AML-193 (cell line): ENCODE data around the gene BAIAP2.

Source experiments
- DNase-seq, 2 experiments: peaks; one replicate each; lab custom pipeline; 2025; lab: John Stamatoyannopoulos, UW

Gene BAIAP2

DNA sequence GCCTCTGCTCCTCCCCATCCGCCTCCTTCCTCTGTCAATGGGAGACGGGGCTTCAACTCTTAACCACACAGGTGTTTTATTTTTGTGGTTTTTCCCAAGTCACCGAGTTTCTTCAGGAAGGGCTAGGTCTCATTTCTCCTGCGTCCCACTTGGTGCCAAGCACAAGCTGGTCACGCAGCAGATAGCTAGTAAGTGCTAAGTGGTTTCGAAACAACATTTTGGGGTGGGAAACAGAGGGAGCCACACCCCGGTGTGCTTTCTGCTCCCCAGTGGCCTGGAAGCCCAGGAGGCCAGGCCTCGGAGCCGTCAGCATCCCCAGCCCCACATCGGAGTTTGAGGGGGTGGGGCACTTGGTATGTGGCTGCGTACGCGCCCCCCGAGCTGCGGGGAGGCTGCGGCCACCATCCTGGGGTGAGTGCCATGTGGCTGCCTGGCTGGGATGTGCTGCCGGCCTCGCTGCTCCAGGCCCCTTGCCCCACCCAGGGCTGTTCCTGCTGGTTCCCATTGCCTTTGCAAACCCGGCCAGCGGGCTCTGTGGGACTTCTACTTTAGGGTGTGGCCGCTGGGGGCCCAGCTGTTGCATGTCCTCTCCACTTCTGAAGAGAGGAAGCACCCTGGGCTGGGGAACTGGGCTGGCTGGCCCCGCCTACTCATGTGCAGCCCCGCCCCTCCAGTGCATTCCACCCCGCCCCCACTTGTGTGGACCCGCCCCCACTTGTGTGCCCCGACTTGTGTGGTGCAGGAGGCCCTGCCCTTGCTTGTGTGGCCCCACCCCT lies 55.6 kb downstream of the BAIAP2 start:
- no peak for DNase-seq

DNA sequence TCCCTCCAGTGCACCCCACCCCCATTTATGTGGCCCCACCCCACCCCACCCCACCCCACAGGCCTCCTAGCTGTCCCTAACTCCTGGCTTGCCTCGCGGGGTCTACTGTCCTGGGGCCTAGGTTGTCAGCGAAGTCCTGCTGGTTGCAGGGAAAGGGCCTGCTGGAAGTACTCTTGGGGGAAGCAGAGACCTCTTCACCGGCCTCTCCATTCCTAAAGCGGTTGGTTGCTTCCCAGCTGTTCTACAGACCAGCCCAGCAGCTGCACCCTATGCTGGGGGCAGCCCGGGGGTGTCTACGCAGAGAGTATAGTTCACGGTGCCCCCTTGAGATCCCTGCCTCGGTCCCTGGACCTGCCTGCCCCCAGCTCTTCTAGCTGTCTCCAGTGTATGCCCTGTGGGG lies 56.2 kb downstream of the BAIAP2 start:
- DNase-seq: no peak

- DNase-seq: no peak
Measured at GRCh38 chr17:81091774-81092517, 57.0 kb downstream of the BAIAP2 start.

GRCh38 chr17:81092518-81093095 lies 57.7 kb downstream of the BAIAP2 start:
- DNase-seq: no peak

DNA sequence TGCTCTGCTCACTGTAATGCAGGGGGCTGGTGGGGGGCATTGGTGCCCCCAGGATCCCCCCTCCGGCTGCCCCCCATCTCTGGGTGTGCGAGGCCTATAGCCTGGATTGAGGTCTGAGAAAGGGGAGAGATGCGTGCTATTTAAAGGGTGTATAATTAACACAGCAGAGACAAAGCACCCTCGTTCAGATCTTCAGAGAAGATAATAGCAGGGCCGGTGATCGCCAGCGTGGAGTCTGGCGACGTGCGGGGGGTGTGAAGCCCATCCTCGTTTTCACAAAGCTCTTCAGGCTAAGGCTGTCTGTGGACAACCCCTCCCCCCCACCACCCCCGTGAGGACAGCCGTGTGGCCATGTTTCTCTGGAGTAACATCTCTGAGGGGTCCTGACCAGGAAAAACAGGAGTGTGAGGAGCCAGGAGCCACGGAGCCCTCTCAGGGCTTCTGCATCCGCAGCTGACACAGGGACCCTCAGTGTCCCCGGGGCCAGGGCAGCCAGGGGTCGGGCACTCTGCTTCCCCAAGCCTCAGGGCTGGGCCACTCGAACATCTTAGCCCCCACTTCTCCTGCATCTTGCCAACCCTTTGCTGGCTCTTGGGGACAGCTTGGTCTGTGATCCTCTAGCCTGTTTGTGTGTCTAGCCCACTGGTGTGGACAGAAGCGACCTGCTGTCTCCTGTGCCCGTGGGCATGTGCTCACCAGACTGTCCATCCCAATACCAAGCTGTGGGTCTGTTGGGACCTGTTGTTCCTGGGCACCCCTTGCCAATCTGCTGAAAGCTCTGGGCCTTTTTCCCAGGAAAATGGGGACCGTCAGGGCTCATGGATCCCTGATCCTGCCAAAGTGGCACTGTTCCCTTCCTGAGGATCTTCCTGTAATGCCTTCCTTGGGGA lies 58.9 kb downstream of the BAIAP2 start:
- DNase-seq: no peak

- DNase-seq: peak in 1 of 2 experiments; percentile 27
Measured at GRCh38 chr17:81094509-81095382, 59.8 kb downstream of the BAIAP2 start.

DNA sequence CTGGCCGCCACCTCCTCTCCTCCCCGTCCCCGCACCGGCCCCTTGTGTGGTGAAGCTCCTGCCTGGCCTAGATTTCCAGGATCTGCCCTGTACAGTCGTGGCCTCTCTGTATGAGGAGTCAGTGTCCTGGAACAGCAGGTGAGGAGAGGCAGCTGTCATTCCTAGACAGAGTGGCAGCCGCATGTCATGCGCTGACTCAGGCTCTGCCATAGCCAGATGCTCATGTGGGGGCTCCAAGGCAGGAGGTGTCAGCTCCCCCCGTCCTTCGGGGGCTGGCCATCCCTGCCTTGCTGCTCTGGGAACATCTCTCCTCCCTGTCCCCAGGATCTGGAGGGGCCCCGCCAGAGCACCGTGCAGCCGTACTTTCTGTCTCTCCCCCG lies 60.4 kb downstream of the BAIAP2 start:
- DNase-seq: no peak

GRCh38 chr17:81096741-81097133 lies 61.8 kb downstream of the BAIAP2 start:
- no peak for DNase-seq

GRCh38 chr17:81097134-81097942 lies 62.4 kb downstream of the BAIAP2 start:
- no peak for DNase-seq

GRCh38 chr17:81097943-81098308 lies 63.0 kb downstream of the BAIAP2 start:
- DNase-seq: no peak

DNA sequence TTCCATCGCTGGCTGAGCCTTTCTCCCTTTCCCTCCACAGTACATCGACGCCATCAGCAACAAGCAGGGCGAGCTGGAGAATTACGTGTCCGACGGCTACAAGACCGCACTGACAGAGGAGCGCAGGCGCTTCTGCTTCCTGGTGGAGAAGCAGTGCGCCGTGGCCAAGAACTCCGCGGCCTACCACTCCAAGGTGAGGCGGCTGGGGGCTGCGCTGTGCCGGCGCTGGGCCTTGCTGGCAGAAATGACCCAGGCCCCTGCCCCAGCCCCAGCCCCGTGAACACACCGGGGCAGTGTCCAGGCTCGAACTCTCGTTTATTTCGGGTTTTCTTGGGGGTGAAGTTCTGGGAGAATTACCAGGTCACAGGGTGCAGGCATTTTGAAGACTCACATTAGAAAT lies 64.9 kb downstream of the BAIAP2 start:
- no peak for DNase-seq

DNA sequence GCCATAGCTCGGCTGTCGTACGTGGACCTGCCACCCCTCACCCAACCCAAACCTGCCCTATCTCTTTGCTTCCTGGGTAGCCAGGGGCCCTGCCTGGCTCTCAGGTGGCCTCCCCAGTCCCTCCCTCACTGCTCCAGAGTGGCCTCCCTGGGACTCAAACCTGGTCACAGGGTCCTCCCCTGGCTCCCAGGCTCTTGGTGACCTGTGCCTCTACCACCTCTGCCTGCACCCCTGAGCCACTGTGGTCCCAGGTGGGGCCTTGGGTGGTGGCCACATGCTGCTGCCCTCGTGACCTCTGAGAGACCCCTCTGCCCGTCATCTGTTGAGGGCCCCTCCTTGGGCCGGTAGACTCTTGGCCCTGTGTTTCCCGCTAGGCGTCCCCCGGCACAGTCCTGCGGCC lies 65.7 kb downstream of the BAIAP2 start:
- DNase-seq: no peak

DNA sequence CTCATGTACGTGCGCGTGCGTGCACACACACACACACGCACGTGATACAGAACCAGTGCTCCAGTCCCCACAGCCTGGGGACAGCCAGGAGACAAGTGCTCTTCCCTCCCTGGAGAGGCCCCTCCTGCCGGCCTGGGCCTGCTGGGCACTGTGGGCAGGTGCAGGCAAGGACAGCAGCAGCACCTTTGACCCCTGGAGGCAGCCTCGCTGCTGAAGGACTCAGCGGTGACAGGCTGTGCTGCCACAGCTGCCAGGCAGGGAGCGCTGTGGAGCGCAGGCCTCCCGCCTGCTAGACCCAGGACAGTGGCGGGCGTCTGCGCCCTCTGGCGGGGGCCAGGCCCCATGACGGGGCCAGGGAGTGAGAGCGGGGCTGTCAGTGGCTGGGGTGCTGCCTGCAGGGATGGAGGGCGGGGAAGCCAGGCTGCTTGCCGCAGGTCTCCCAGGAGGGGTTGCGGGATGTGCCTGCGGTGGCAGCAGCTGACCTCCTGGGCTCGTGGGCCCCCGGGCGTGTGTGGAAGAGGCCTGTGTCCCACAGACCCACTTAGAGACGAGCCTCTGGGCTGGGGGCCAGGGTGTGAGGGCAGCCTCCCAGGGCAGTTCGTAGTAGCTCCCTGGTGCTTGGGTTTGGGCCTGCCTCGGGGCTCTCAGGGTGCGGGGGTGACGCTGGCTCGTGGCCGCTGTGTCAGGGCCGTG lies 66.8 kb downstream of the BAIAP2 start:
- peak; percentile 85 to 88 for DNase-seq

GRCh38 chr17:81102352-81102751 lies 67.4 kb downstream of the BAIAP2 start:
- DNase-seq: no peak

- no peak for DNase-seq
Measured at GRCh38 chr17:81102869-81103268, 67.9 kb downstream of the BAIAP2 start.

GRCh38 chr17:81103379-81103778 lies 68.4 kb downstream of the BAIAP2 start:
- no peak for DNase-seq

GRCh38 chr17:81106716-81107115 lies 71.8 kb downstream of the BAIAP2 start:
- DNase-seq: no peak

- DNase-seq: no peak
Measured at GRCh38 chr17:81108220-81108619, 73.3 kb downstream of the BAIAP2 start.

DNA sequence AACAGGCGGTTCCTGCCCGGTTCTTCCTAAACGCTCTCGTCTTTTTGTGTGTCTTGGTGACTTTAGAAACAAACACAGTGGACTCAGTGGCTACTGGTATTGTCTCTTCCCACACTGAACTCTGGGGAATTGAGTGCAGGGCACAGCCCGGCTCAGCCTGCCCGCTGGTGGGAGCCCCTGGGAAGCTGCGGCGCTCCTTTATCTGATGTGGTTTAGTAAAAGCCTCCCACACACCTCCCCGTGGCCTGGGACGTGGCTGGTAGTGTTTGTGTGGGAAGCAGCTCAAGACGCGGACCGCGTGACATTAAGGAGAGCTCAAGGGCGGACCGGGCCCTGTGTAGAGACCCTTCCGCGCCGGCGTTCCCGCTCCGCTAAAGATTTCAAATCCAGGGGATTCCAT lies 75.0 kb downstream of the BAIAP2 start:
- no peak for DNase-seq
